Naive thymus-derived CD4-positive, alpha-beta T cell (primary cell): ENCODE measurements around the gene TSSK6. TPM values are rescaled to one million over a fixed set of nuclear protein-coding genes. Genes with fewer than 3 reads are reported as not detected.

ENCODE experiments used
- ATAC-seq: fragments of 150-1000 bp; cut with Tn5 transposase; 2 replicates; pipeline ENCODE4 v1.10.0; 2021; ENCODE audit warnings: mild to moderate bottlenecking, moderate library complexity
- CTCF ChIA-PET: fragments of 350-600 bp; sonication (Branson Sonifier 250); formaldehyde crosslinking; loops from one replicate; lab custom pipeline; 2021; ENCODE audit warnings: antibody characterized with exemption; lab: Charles Lee
- POLR2A ChIA-PET: fragments of 350-600 bp; sonication (Branson Sonifier 250); formaldehyde crosslinking; loops from one replicate; lab custom pipeline; 2021; ENCODE audit warnings: antibody characterized with exemption, inconsistent platforms; lab: Charles Lee
- DNase-seq, 9 donors: peaks; one replicate each; pipeline versions ENCODE4 v3.0.0 to v3.0.0-alpha.2; 2020 to 2022; ENCODE audit warnings: mixed read lengths in 1 of 9
- H3K27ac ChIP-seq: one replicate; pipeline ENCODE4 v1.7.0; 2013; ENCODE audit warnings: mild to moderate bottlenecking, low read depth, low read length, moderate library complexity
- H3K27me3 ChIP-seq, 2 donors: one replicate each; pipeline ENCODE4 v1.7.0; 2013; ENCODE audit warnings: low read length in 2 of 2, mild to moderate bottlenecking in 2 of 2, moderate library complexity in 2 of 2; ENCODE audit not compliant: control insufficient read depth in 2 of 2, insufficient read depth in 2 of 2
- H3K36me3 ChIP-seq, 3 experiments: 1 replicate in 2 of 3; 2 replicates in 1 of 3; pipeline ENCODE4 v1.7.0; 2013; ENCODE audit warnings: low read length in 3 of 3, mild to moderate bottlenecking in 3 of 3, moderate library complexity in 1 of 3; ENCODE audit not compliant: insufficient read depth in 3 of 3, control insufficient read depth in 2 of 3
- H3K4me1 ChIP-seq, 2 donors: one replicate each; pipeline ENCODE4 v1.7.0; 2013; ENCODE audit warnings: low read length in 2 of 2, mild to moderate bottlenecking in 2 of 2, moderate library complexity in 1 of 2; ENCODE audit not compliant: control insufficient read depth in 2 of 2, insufficient read depth in 2 of 2
- H3K4me3 ChIP-seq: 2 replicates; pipeline ENCODE4 v1.7.0; 2013; ENCODE audit warnings: mild to moderate bottlenecking, low read length
- H3K9me3 ChIP-seq, 3 experiments: 1 replicate in 2 of 3; 2 replicates in 1 of 3; pipeline ENCODE4 v1.7.0; 2013; ENCODE audit warnings: low read length in 3 of 3; ENCODE audit not compliant: control insufficient read depth in 2 of 3
- H3K27ac Mint-ChIP-seq, 9 donors: one replicate each; pipeline ENCODE4 v1.8.0; 2020 to 2022; ENCODE audit warnings: mixed read lengths in 9 of 9, mild to moderate bottlenecking in 8 of 9, moderate library complexity in 5 of 9, inconsistent platforms in 2 of 9
- H3K27me3 Mint-ChIP-seq, 5 donors: one replicate each; pipeline ENCODE4 v1.8.0; 2021 to 2022; ENCODE audit warnings: mixed read lengths in 5 of 5, mild to moderate bottlenecking in 1 of 5
- H3K36me3 Mint-ChIP-seq, 5 donors: one replicate each; pipeline ENCODE4 v1.8.0; 2020 to 2022; ENCODE audit warnings: mixed read lengths in 5 of 5, mild to moderate bottlenecking in 3 of 5, inconsistent platforms in 1 of 5
- H3K4me1 Mint-ChIP-seq, 7 donors: one replicate each; pipeline ENCODE4 v1.8.0; 2020 to 2022; ENCODE audit warnings: mixed read lengths in 7 of 7, mild to moderate bottlenecking in 3 of 7, inconsistent platforms in 1 of 7
- H3K4me3 Mint-ChIP-seq, 10 donors: one replicate each; pipeline ENCODE4 v1.8.0; 2020 to 2022; ENCODE audit warnings: mild to moderate bottlenecking in 10 of 10, mixed read lengths in 10 of 10, moderate library complexity in 6 of 10, inconsistent platforms in 2 of 10
- H3K9me3 Mint-ChIP-seq, 11 donors: one replicate each; pipeline ENCODE4 v1.8.0; 2020 to 2022; ENCODE audit warnings: mixed read lengths in 11 of 11, mild to moderate bottlenecking in 4 of 11, inconsistent platforms in 1 of 11, moderate library complexity in 1 of 11
- intact Hi-C, 2 donors: fragments of 100-400 bp; cut with micrococcal nuclease; formaldehyde crosslinking; loops; one replicate each; pipeline ENCODE4 v1.15.1; 2023
- polyA plus RNA-seq, 2 donors: library from polyadenylated mRNA; unstranded; fragments of 300-500 nt; fragmentation: Illumina TruSeq; gene quantifications; one replicate each; pipeline ENCODE4 v1.2.3, GENCODE V29; 2021
- total RNA-seq, 6 experiments: library from RNA in 5 of 6; stranded (reverse) in 5 of 6; gene quantifications; 1 replicate in 5 of 6; 2 replicates in 1 of 6; pipeline ENCODE4 v1.2.3 and lab custom pipeline; 2021 to 2026

Gene TSSK6
- total and polyA plus RNA-seq, 7 experiments from 2014 or later = 1.4 to 11.3 (median 4.4) TPM

DNA sequence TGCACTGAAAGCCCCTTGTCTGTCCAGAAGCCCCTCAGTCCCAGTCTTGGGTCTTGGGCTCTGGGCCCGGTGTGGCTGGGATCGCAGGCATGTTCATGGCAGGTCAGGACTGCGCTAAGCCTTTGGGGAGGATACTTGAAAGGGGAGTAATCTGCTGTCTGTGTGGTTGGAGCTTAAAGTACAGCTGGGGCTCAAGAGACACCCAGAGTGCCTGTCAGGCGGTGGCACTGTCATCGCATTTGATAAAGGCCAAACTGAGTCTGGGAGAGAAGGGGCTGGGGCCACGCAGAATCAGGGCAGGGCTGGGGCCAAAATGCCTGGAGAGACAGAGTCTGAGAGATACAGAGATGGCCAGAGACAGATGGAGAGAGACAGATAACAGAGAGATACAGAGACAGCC lies 18.5 kb upstream of the TSSK6 start:
- Histone ChIP-seq H3K27ac (no peak overlapping the region), H3K36me3 (peaks cover 0 to 10% (median 0%) of the 10 kb centered on the region in 3 experiments), H3K27me3 (no peaks in the 10 kb centered on the region), H3K4me3 (no peak overlapping the region), H3K9me3 (no peaks in the 10 kb centered on the region), H3K4me1 (peaks cover 9 to 14% of the 10 kb centered on the region in 2 donors)
- Mint-ChIP-seq H3K36me3 (peaks cover 0 to 7% (median 0%) of the 10 kb centered on the region in 5 donors), H3K27me3 (peaks cover 0 to 17% (median 4%) of the 10 kb centered on the region in 5 donors), H3K4me3 (no peak overlapping the region), H3K4me1 (peaks cover 15 to 33% (median 27%) of the 10 kb centered on the region in 7 donors), H3K9me3 (peaks cover 0 to 4% (median 0%) of the 10 kb centered on the region in 11 donors), H3K27ac (peak overlapping the region in 7 of 9 donors; percentile 6 to 76 (median 58))
- DNase-seq (no peak), ATAC-seq (no peak)
- CTCF ChIA-PET = interaction anchor here (0.6 to 1.4 kb wide), 2 partner anchors 425 to 504 kb away, joined by 3 to 5 read pairs; no protein-coding TSS in a partner anchor
- intact Hi-C loops = loop anchor here in 1 of 2 donors (2.0 to 5.0 kb wide), 2 partner anchors 21 to 93 kb away; partner anchors contain the start of gene LPAR2
- POLR2A ChIA-PET = interaction anchor here (3.2 kb wide), 1 partner anchor 111 kb away, joined by 19 read pairs; the partner anchor contains the start of gene GMIP

DNA sequence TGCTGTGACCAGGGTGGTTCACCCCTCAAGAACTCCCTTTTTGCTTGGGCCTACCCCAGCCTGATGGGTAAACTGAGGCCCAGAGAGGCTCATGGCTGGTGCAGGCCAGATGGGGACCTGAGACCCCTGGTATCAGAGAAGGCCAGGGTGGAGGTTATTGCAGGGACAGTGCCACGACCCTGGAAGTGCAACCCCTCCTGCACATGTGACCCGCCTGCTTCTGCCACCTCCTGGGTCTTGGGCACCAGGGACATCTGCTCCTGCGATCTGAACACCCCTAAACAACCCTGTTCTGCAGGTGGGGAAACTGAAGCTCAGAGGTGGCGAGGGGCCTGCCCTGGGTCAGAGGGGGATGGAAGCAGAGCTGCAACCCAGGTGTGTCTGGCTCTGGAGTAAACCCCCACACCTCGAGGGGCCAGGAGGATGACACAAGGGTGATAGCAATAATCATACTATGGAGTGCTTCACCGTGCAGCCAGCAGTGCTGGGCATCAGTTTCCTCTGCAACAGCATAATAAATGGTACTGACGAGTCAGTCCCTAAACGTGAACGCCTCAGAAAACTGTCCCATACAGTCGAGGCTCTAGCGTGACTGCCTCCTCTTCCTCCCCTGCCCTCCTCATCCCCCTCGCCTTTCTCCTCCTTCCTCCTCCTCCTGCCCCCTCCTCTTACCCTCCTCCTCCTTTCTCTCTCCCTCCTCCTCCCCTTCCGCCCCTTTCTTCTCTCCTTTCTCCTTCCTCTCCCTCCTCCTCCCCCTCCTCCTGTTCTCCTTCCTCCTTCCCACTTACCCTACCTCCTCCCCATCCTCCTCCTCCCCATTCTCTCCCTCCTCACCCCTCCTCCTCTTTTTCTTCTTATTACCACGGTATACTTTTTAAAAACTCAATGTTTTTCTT lies 17.7 kb upstream of the TSSK6 start:
- peaks cover 0 to 12% (median 0%) of the 10 kb centered on the region in 5 donors for H3K27me3 Mint-ChIP-seq
- H3K4me3 Mint-ChIP-seq = no peak overlapping the region
- H3K36me3 ChIP-seq = peaks cover 0 to 16% (median 0%) of the 10 kb centered on the region in 3 experiments
- POLR2A ChIA-PET = interaction anchor here (0.5 to 3.2 kb wide), 10 partner anchors 23 to 200 kb away, joined by 3 to 21 read pairs (median 4); partner anchors contain the start of genes GMIP, ZNF101 and ZNF14
- H3K36me3 Mint-ChIP-seq = peaks cover 0 to 7% (median 0%) of the 10 kb centered on the region in 5 donors
- H3K27me3 ChIP-seq = no peaks in the 10 kb centered on the region
- H3K27ac ChIP-seq = no peak overlapping the region
- ATAC-seq = no peak
- H3K4me3 ChIP-seq = no peak overlapping the region
- peak overlapping the region in 3 of 9 donors; percentile 29 to 71 (median 53) for H3K27ac Mint-ChIP-seq
- peaks cover 0 to 4% (median 0%) of the 10 kb centered on the region in 11 donors for H3K9me3 Mint-ChIP-seq
- CTCF ChIA-PET = interaction anchor here (0.6 to 3.1 kb wide), 26 partner anchors 10 to 852 kb away, joined by 3 to 25 read pairs (median 4); partner anchors contain the start of genes GMIP and ZNF101
- H3K4me1 Mint-ChIP-seq = peaks cover 11 to 28% (median 22%) of the 10 kb centered on the region in 7 donors
- no peak for DNase-seq
- no peaks in the 10 kb centered on the region for H3K9me3 ChIP-seq
- intact Hi-C loops = loop anchor here (1.0 to 5.0 kb wide), 5 partner anchors 22 to 243 kb away; partner anchors contain the start of genes GMIP (in 2 of the 2) and LPAR2 (in 1 of the 2)
- H3K4me1 ChIP-seq = peaks cover 3 to 9% of the 10 kb centered on the region in 2 donors

- Histone ChIP-seq H3K9me3 (no peaks in the 10 kb centered on the region), H3K4me3 (no peak overlapping the region), H3K4me1 (peaks cover 3 to 9% of the 10 kb centered on the region in 2 donors), H3K27ac (no peak overlapping the region), H3K27me3 (no peaks in the 10 kb centered on the region), H3K36me3 (peaks cover 0 to 25% (median 3%) of the 10 kb centered on the region in 3 experiments)
- H3K27me3 Mint-ChIP-seq = peaks cover 0 to 6% (median 0%) of the 10 kb centered on the region in 5 donors
- DNase-seq (peak; percentile 69 to 93 (median 84)), ATAC-seq (peak; percentile 90)
- peaks cover 7 to 22% (median 17%) of the 10 kb centered on the region in 7 donors for H3K4me1 Mint-ChIP-seq
- peak overlapping the region in 8 of 9 donors; percentile 33 to 84 (median 76) for H3K27ac Mint-ChIP-seq
- H3K9me3 Mint-ChIP-seq = peaks cover 0 to 4% (median 0%) of the 10 kb centered on the region in 11 donors
- H3K4me3 Mint-ChIP-seq = no peak overlapping the region
- intact Hi-C loops = loop anchor here (1.0 to 5.0 kb wide), 5 partner anchors 23 to 244 kb away; partner anchors contain the start of genes GMIP (in 2 of the 2) and LPAR2 (in 1 of the 2)
- ChIA-PET CTCF (interaction anchor here (0.5 to 3.1 kb wide), 27 partner anchors 9 to 853 kb away, joined by 3 to 25 read pairs (median 4); partner anchors contain the start of genes GMIP and ZNF101), POLR2A (interaction anchor here (0.5 to 3.2 kb wide), 15 partner anchors 10 to 335 kb away, joined by 3 to 21 read pairs (median 3); partner anchors contain the start of genes GMIP, ZNF101 and ZNF14)
- peaks cover 0 to 7% (median 0%) of the 10 kb centered on the region in 5 donors for H3K36me3 Mint-ChIP-seq
Measured at GRCh38 chr19:19531951-19532805, 16.8 kb upstream of the TSSK6 start.

GRCh38 chr19:19530889-19531288 lies 15.5 kb upstream of the TSSK6 start:
- Histone ChIP-seq H3K4me3 (no peak overlapping the region), H3K36me3 (peaks cover 0 to 38% (median 3%) of the 10 kb centered on the region in 3 experiments), H3K27ac (no peak overlapping the region), H3K9me3 (no peaks in the 10 kb centered on the region), H3K27me3 (no peaks in the 10 kb centered on the region), H3K4me1 (peaks cover 3 to 9% of the 10 kb centered on the region in 2 donors)
- Mint-ChIP-seq H3K4me3 (no peak overlapping the region), H3K9me3 (peaks cover 0 to 4% (median 0%) of the 10 kb centered on the region in 11 donors), H3K4me1 (peaks cover 8 to 17% (median 16%) of the 10 kb centered on the region in 7 donors), H3K36me3 (peaks cover 0 to 4% (median 0%) of the 10 kb centered on the region in 5 donors), H3K27ac (peak overlapping the region in 7 of 9 donors; percentile 24 to 79 (median 63)), H3K27me3 (no peaks in the 10 kb centered on the region)
- intact Hi-C loops = loop anchor here in 1 of 2 donors (5.0 kb wide), 1 partner anchor 96 kb away; the partner anchor contains the start of gene LPAR2
- POLR2A ChIA-PET = interaction anchor here (0.6 to 2.7 kb wide), 5 partner anchors 23 to 240 kb away, joined by 4 to 21 read pairs (median 5); partner anchors contain the start of gene ZNF101
- no peak for ATAC-seq
- CTCF ChIA-PET = interaction anchor here (0.6 to 3.1 kb wide), 5 partner anchors 15 to 264 kb away, joined by 4 to 25 read pairs (median 7); partner anchors contain the start of genes GMIP, NDUFA13 and ZNF101
- DNase-seq = no peak

GRCh38 chr19:19530423-19530804 lies 15.1 kb upstream of the TSSK6 start:
- peaks cover 3 to 9% of the 10 kb centered on the region in 2 donors for H3K4me1 ChIP-seq
- intact Hi-C loops = loop anchor here in 1 of 2 donors (5.0 kb wide), 1 partner anchor 97 kb away; the partner anchor contains the start of gene LPAR2
- ATAC-seq (no peak), DNase-seq (no peak)
- Mint-ChIP-seq H3K27me3 (no peaks in the 10 kb centered on the region), H3K9me3 (peaks cover 0 to 4% (median 0%) of the 10 kb centered on the region in 11 donors), H3K4me1 (peaks cover 8 to 17% (median 16%) of the 10 kb centered on the region in 7 donors), H3K36me3 (peaks cover 0 to 4% (median 0%) of the 10 kb centered on the region in 5 donors), H3K4me3 (no peak overlapping the region), H3K27ac (peak overlapping the region in 5 of 9 donors; percentile 21 to 68 (median 41))
- ChIA-PET POLR2A (interaction anchor here (1.7 kb wide), 1 partner anchor 24 kb away, joined by 11 read pairs; no protein-coding TSS in a partner anchor), CTCF (interaction anchor here (2.4 to 3.1 kb wide), 3 partner anchors 24 to 138 kb away, joined by 7 to 25 read pairs (median 24); partner anchors contain the start of genes GMIP and ZNF101)
- no peaks in the 10 kb centered on the region for H3K27me3 ChIP-seq
- H3K4me3 ChIP-seq = no peak overlapping the region
- H3K36me3 ChIP-seq = peaks cover 0 to 38% (median 3%) of the 10 kb centered on the region in 3 experiments
- H3K27ac ChIP-seq = no peak overlapping the region
- H3K9me3 ChIP-seq = no peaks in the 10 kb centered on the region
